ENCODE measurements around the gene LDAF1. TPM values are rescaled to one million over a fixed set of nuclear protein-coding genes. Genes with fewer than 3 reads are reported as not detected.
A peak's percentile ranks its signal among the peaks of the same experiment; 100 is the strongest.

Gene LDAF1
- total RNA-seq, 3 donors from 2014 or later (not counting 1 experiment from before 2014, with no cell fraction given): 4.6 to 12.9 (median 5.9) TPM

DNA sequence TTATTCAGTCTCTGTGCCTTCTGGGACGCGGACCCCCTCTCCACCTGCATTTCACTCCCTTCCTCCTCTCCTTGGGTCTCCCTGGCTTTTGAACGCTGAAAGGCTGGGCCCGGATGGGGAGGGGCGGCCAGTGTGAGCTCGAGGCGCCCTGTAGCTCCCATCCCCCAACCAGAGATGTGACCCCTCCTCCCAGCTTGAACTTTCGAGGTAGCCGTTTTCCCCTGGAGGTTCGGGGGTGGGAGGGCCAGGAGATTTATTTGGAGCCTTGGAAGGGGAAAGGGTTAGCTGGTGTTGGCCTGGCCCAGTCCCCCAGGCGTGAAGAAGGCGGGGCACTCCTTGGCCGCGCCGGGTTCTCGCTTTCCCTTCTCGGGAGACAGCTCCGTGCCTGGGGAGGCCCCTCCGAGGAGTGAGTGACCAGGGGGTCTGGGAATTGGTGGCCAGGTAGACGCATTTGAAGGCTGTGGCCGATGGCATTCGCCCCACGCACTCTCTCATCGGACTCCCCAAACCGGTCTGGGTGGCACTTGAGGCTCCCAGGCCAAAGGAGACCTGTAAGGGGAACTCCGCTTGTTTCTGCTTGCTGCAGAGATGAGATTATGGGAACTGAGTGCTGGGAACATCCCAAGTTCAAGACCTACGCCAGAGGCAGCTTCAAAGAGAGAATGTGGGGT, 942 bp downstream of the LDAF1 start:
- Mint-ChIP-seq H3K9me3 (no peaks in the 10 kb centered on the region), H3K36me3 (no peaks in the 10 kb centered on the region), H3K27me3 (ENCODE audit: low read depth in 2 of 2) (no peaks in the 10 kb centered on the region), H3K27ac (peak overlapping the region in 1 of 2 donors; percentile 77), H3K4me3 (peak overlapping the region; percentile 93), H3K4me1 (peaks cover 11 to 17% of the 10 kb centered on the region in 2 donors)
- Histone ChIP-seq H3K4me3 (ENCODE audit: low read length) (peak overlapping the region; percentile 75), H3K36me3 (ENCODE audit: control insufficient read depth, insufficient read depth, low read length) (no peaks in the 10 kb centered on the region), H3K9me3 (ENCODE audit: control insufficient read depth, insufficient read depth, low read length) (no peaks in the 10 kb centered on the region), H3K27ac (ENCODE audit: low read length) (no peak overlapping the region), H3K27me3 (ENCODE audit: control insufficient read depth, insufficient read depth, low read length) (no peaks in the 10 kb centered on the region), H3K4me1 (ENCODE audit: control insufficient read depth, insufficient read depth, low read length) (peaks cover 20% of the 10 kb centered on the region)
- WGBS (ENCODE audit: insufficient coverage): 13% methylated on average over 24 of the region's 27 CpGs
- TF ChIP-seq CTCF (IDR thresholded peaks at IDR 0.05): no peak
- no peak for ATAC-seq
- DNase-seq: peak; percentile 17 to 40
- intact Hi-C loops (cut with micrococcal nuclease): no loop called here

DNA sequence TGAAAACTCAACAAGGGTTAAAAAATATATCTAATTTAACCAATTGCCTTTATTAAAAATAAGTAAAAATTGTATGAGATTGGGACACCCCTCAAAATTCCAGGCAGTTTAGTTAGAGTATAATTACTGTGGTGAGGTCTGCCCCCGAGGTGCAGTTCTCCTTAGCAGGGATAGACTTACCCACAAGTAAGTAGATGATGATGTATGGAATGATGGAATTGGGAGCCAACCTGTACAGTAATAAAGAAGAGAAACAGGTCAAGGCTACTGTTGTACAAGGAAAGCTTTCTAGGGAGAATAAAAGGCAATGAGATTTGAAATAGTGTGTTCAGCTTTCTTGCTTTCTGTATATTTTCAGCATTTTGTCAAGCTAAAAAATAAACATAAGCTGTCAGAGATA, 1.8 kb downstream of the LDAF1 start:
- Histone ChIP-seq H3K36me3 (ENCODE audit: control insufficient read depth, insufficient read depth, low read length) (no peaks in the 10 kb centered on the region), H3K27ac (ENCODE audit: low read length) (no peak overlapping the region), H3K27me3 (ENCODE audit: control insufficient read depth, insufficient read depth, low read length) (no peaks in the 10 kb centered on the region), H3K9me3 (ENCODE audit: control insufficient read depth, insufficient read depth, low read length) (no peaks in the 10 kb centered on the region), H3K4me3 (ENCODE audit: low read length) (no peak overlapping the region), H3K4me1 (ENCODE audit: control insufficient read depth, insufficient read depth, low read length) (peaks cover 20% of the 10 kb centered on the region)
- no peak for ATAC-seq
- 92% methylated on average over 1 of the region's 1 CpG for WGBS (ENCODE audit: insufficient coverage)
- Mint-ChIP-seq H3K36me3 (no peaks in the 10 kb centered on the region), H3K4me1 (peaks cover 11 to 17% of the 10 kb centered on the region in 2 donors), H3K27me3 (ENCODE audit: low read depth in 2 of 2) (no peaks in the 10 kb centered on the region), H3K9me3 (no peaks in the 10 kb centered on the region), H3K4me3 (no peak overlapping the region), H3K27ac (no peak overlapping the region)
- TF ChIP-seq CTCF (IDR thresholded peaks at IDR 0.05): no peak
- intact Hi-C loops (cut with micrococcal nuclease): no loop called here
- DNase-seq: no peak

GRCh38 chr16:21161211-21161610, 2.7 kb downstream of the LDAF1 start:
- H3K4me3 Mint-ChIP-seq: no peak overlapping the region
- 100% methylated on average over 1 of the region's 2 CpGs for WGBS (ENCODE audit: insufficient coverage)
- Histone ChIP-seq H3K27ac (ENCODE audit: low read length) (no peak overlapping the region), H3K4me1 (ENCODE audit: control insufficient read depth, insufficient read depth, low read length) (peaks cover 20% of the 10 kb centered on the region), H3K9me3 (ENCODE audit: control insufficient read depth, insufficient read depth, low read length) (no peaks in the 10 kb centered on the region), H3K27me3 (ENCODE audit: control insufficient read depth, insufficient read depth, low read length) (no peaks in the 10 kb centered on the region), H3K4me3 (ENCODE audit: low read length) (no peak overlapping the region), H3K36me3 (ENCODE audit: control insufficient read depth, insufficient read depth, low read length) (no peaks in the 10 kb centered on the region)
- no peaks in the 10 kb centered on the region for H3K36me3 Mint-ChIP-seq
- H3K27ac Mint-ChIP-seq: peak overlapping the region in 1 of 2 donors; percentile 15
- H3K4me1 Mint-ChIP-seq: peaks cover 11 to 17% of the 10 kb centered on the region in 2 donors
- DNase-seq: no peak
- intact Hi-C loops (cut with micrococcal nuclease): no loop called here
- H3K9me3 Mint-ChIP-seq: no peaks in the 10 kb centered on the region
- H3K27me3 Mint-ChIP-seq (ENCODE audit: low read depth in 2 of 2): no peaks in the 10 kb centered on the region
- ATAC-seq: no peak
- TF ChIP-seq CTCF (IDR thresholded peaks at IDR 0.05): no peak

DNA sequence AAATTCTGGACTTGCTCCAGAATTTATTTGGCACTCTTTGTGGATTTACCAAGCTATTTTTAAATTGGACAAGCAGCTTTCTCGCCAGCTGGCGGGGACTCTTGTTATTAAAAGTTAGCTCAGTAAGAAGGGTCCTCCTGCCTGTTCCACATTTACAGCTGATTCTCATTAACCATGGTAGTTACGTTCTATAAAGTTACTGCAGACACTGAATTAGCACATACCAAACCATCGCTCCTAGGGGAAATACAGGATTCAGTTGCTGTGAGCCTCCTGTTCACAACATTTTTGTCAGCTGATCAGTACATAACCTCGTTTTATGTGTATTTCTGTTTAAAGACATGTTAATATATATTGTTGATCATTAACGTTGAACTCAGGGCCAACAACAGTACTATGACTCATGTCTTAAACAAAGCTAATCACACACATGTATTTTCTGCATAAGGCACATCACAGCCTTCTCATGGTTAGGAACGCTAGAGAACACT, 4.2 kb downstream of the LDAF1 start:
- Histone ChIP-seq H3K27ac (ENCODE audit: low read length) (no peak overlapping the region), H3K9me3 (ENCODE audit: control insufficient read depth, insufficient read depth, low read length) (no peaks in the 10 kb centered on the region), H3K36me3 (ENCODE audit: control insufficient read depth, insufficient read depth, low read length) (no peaks in the 10 kb centered on the region), H3K4me1 (ENCODE audit: control insufficient read depth, insufficient read depth, low read length) (peaks cover 16% of the 10 kb centered on the region), H3K27me3 (ENCODE audit: control insufficient read depth, insufficient read depth, low read length) (no peaks in the 10 kb centered on the region), H3K4me3 (ENCODE audit: low read length) (no peak overlapping the region)
- peaks cover 11 to 17% of the 10 kb centered on the region in 2 donors for H3K4me1 Mint-ChIP-seq
- no peak overlapping the region for H3K27ac Mint-ChIP-seq
- no peak for TF ChIP-seq CTCF (IDR thresholded peaks at IDR 0.05)
- no peaks in the 10 kb centered on the region for H3K27me3 Mint-ChIP-seq (ENCODE audit: low read depth in 2 of 2)
- DNase-seq (no peak), ATAC-seq (no peak)
- H3K36me3 Mint-ChIP-seq: no peaks in the 10 kb centered on the region
- 93% methylated on average over 7 of the region's 7 CpGs for WGBS (ENCODE audit: insufficient coverage)
- H3K4me3 Mint-ChIP-seq: no peak overlapping the region
- no peaks in the 10 kb centered on the region for H3K9me3 Mint-ChIP-seq
- intact Hi-C loops (cut with micrococcal nuclease): no loop called here
